Kidney (tissue), 14 donors: ENCODE data around the gene ADAM15. TPM values are rescaled to one million over a fixed set of nuclear protein-coding genes. Genes with fewer than 3 reads are reported as not detected.
A peak's percentile ranks its signal among the peaks of the same experiment; 100 is the strongest.

Source experiments
- DNase-seq, 5 donors: peaks; one replicate each; pipeline ENCODE4 v3.0.0-alpha.2; 2013 to 2020
- FAIRE-seq: peaks from 2 replicates; lab custom pipeline; 2012; peaks lifted over from hg19 to GRCh38; lab: Jason Lieb, UNC
- H3K27ac ChIP-seq, 2 donors: one replicate each; pipeline ENCODE4 v1.7.0; 2013; ENCODE audit warnings: low read depth in 2 of 2, low read length in 2 of 2, inconsistent platforms in 1 of 2
- H3K27me3 ChIP-seq: one replicate; pipeline ENCODE4 v1.7.1; 2013; ENCODE audit warnings: low read length, inconsistent platforms; ENCODE audit not compliant: control insufficient read depth, insufficient read depth
- H3K36me3 ChIP-seq, 3 donors: one replicate each; pipeline versions ENCODE4 v1.7.0 to v1.7.1; 2013; ENCODE audit warnings: low read length in 3 of 3, control low read depth in 1 of 3, inconsistent platforms in 1 of 3; ENCODE audit not compliant: insufficient read depth in 3 of 3, control insufficient read depth in 2 of 3
- H3K4me1 ChIP-seq, 3 donors: one replicate each; pipeline versions ENCODE4 v1.7.0 to v1.7.1; 2013; ENCODE audit warnings: low read length in 3 of 3, inconsistent platforms in 1 of 3, low read depth in 1 of 3; ENCODE audit not compliant: control insufficient read depth in 2 of 3, insufficient read depth in 2 of 3
- H3K4me3 ChIP-seq, 3 donors: one replicate each; pipeline versions ENCODE4 v1.7.0 to v1.8.1; 2013; ENCODE audit warnings: low read length in 3 of 3, control low read depth in 1 of 3, inconsistent platforms in 1 of 3
- H3K9ac ChIP-seq, 3 donors: one replicate each; pipeline versions ENCODE4 v1.7.0 to v1.7.1; 2013; ENCODE audit warnings: low read length in 3 of 3, control low read depth in 1 of 3, inconsistent platforms in 1 of 3
- H3K9me3 ChIP-seq, 3 donors: one replicate each; pipeline versions ENCODE4 v1.7.0 to v1.7.1; 2013; ENCODE audit warnings: low read length in 3 of 3, control low read depth in 1 of 3, inconsistent platforms in 1 of 3; ENCODE audit not compliant: control insufficient read depth in 2 of 3, insufficient read depth in 1 of 3
- CTCF ChIP-seq: IDR thresholded peaks from 3 replicates; pipeline ENCODE4 v1.5.1; 2012; ENCODE audit warnings: mild to moderate bottlenecking, moderate library complexity, borderline replicate concordance; ENCODE audit not compliant: insufficient read depth; ENCODE audit errors: extremely low read depth
- intact Hi-C: fragments of 100-400 bp; cut with DNase I; formaldehyde crosslinking; loops from one replicate; pipeline ENCODE4 v1.11.1; 2022
- polyA plus RNA-seq: library from polyadenylated mRNA; stranded (reverse); fragments of 350-450 nt; fragmentation: Illumina TruSeq; extraction: RNeasy Lipid Tissue Mini Kit (QIAGEN cat#74804); gene quantifications from one replicate; pipeline ENCODE4 v1.2.3, GENCODE V29; 2014; ENCODE audit warnings: low read depth, low replicate concordance; ENCODE audit not compliant: insufficient read depth
- total RNA-seq: library from RNA; stranded (reverse); fragmentation: NEBNext Ultra II Directional; extraction: Animal tissue kit (Norgen Biotek cat#: 25700); gene quantifications from one replicate; pipeline ENCODE4 v1.2.1, GENCODE V29; 2021
- donor health status: control.
- donor health status: control.
- donor health status: control.
- donor health status: control.
- donor health status: control.
- donor health status: DM: yes; HTN: yes; CAD: no.
- donor health status: Normal renal cell carcinoma (clear cell type).

Gene ADAM15
- total and polyA plus RNA-seq, 2 donors from 2014 or later: 68.4 to 152 TPM

GRCh38 chr1:155091071-155092051 is 40.2 kb downstream of the ADAM15 start:
- Histone ChIP-seq H3K9me3 (no peaks in the 10 kb centered on the region), H3K27ac (no peak overlapping the region), H3K4me3 (no peak overlapping the region), H3K4me1 (peaks cover 0 to 4% (median 0%) of the 10 kb centered on the region in 3 donors), H3K9ac (no peak overlapping the region), H3K27me3 (no peaks in the 10 kb centered on the region), H3K36me3 (no peaks in the 10 kb centered on the region)
- peak; percentile 98 for TF ChIP-seq CTCF
- FAIRE-seq (no peak), DNase-seq (peak; percentile 81 to 91 (median 88))
- intact Hi-C loops: loop anchor here (5.0 kb wide), 1 partner anchor 76 kb away; no protein-coding TSS in a partner anchor

DNA sequence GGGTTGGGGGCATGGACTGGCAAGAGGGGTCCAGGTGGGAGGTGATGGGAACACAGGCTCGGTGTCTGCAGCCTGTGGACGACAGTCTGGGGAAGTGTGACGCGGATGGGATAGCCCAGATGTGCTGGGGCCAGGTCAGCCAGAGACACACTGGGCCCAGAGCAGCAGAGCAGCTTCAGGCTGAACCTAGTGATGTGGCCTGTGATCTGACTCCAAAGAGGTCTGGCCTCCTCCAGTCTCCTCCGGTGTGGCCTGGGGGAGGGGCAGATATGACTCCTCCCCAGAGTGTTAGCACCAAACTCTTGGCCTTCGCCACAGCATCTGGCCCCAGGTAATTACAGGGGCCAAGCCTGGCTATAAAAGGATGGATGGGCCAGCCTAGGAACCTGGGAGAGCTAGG is 41.0 kb downstream of the ADAM15 start:
- Histone ChIP-seq H3K27ac (no peak overlapping the region), H3K9ac (no peak overlapping the region), H3K4me3 (no peak overlapping the region), H3K27me3 (no peaks in the 10 kb centered on the region), H3K4me1 (peaks cover 0 to 4% (median 0%) of the 10 kb centered on the region in 3 donors), H3K9me3 (no peaks in the 10 kb centered on the region), H3K36me3 (no peaks in the 10 kb centered on the region)
- peak in 2 of 5 donors; percentile 47 to 70 for DNase-seq
- no peak for FAIRE-seq
- no peak for TF ChIP-seq CTCF
- intact Hi-C loops: loop anchor here (5.0 kb wide), 1 partner anchor 75 kb away; no protein-coding TSS in a partner anchor

DNA sequence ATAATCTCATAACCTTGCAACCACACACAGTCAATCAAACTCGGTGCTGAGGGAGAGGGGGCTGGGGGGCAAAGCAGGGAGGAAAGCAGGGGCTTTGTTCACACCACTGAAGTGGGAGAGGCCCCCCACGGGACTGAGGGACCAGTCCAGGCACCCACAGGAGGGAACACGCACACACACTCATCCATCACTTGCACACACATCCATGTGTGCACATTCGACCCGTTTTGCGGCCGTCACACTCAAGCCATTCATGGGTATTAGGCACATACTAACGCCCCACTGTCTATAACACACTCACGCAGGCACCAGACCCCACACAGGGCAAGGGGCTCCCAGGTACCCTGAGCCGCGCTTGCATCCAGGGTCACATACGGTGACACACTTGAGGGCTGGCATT is 41.5 kb downstream of the ADAM15 start:
- no peaks in the 10 kb centered on the region for H3K36me3 ChIP-seq
- intact Hi-C loops: loop anchor here (5.0 kb wide), 1 partner anchor 75 kb away; no protein-coding TSS in a partner anchor
- FAIRE-seq (no peak), DNase-seq (peak in 1 of 5 donors; percentile 38)
- no peaks in the 10 kb centered on the region for H3K27me3 ChIP-seq
- H3K4me1 ChIP-seq: peaks cover 0 to 4% (median 0%) of the 10 kb centered on the region in 3 donors
- H3K9me3 ChIP-seq: no peaks in the 10 kb centered on the region
- H3K9ac ChIP-seq: no peak overlapping the region
- no peak for TF ChIP-seq CTCF
- no peak overlapping the region for H3K4me3 ChIP-seq
- H3K27ac ChIP-seq: no peak overlapping the region
